HuH-7 (cell line): ENCODE results near the gene CCDC112.

Experiments
- DNase-seq: peaks from one replicate; pipeline ENCODE4 v3.0.0; 2011; ENCODE audit warnings: low spot score

Gene CCDC112

DNA sequence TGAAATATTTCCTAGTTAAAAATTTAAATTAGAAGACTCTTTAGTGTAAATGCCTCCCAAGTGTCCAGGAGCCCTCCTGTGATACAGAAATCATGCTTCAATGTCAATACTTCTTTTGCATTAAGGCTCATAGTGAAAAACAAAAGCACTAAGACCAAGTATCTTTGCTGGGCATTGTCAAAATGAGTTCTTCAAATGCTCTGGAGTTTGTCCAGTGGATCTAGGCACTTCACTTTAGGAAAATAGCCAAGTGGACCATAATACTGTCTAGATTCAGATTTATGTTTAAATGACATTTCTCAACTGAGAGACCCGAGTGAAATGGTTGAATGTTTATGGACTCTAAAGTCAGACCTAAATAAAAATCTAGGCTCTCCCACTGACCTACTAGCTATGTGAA lies 21.3 kb upstream of the CCDC112 start:
- no peak for DNase-seq

DNA sequence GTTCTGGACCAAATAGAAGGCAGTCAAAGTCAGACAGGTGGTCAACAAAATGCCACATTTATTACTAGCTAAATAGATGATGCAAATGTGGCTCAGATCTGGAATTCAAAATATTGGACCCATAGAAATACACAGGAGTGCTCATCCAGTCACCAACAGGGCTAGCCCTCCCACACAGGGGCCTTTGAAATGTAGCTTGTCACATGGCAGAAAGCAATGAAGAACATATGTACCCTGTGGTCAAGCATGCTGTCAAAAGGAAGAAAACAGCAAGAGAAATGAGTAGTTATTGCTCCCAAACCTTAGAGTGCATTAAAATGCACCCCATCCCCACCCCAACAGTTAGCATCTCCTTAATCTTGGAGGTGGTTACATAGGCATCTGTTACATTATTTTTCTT lies 20.9 kb upstream of the CCDC112 start:
- DNase-seq, result no peak

DNA sequence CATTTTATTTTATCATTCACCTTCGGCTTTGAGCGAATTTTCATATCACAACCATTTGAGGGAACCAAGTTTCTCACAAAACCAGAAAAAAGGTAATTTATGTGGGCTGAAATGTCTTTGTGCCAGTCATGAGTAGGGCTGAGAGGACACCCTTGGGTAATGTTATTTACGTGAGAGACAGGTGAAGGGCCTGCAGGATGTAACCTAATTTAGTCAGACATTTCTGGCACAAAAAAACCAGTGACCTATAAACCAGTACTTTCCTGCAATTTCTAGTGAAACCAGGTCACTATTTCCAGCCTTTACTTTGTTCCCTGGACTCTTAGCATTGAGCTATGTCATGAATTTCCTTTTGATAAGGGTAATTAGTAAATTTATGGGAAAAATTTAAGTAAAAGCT lies 17.2 kb upstream of the CCDC112 start:
- DNase-seq, result no peak

- DNase-seq, result no peak
Observed at GRCh38 chr5:115313052-115313451, 16.6 kb upstream of the CCDC112 start.

DNA sequence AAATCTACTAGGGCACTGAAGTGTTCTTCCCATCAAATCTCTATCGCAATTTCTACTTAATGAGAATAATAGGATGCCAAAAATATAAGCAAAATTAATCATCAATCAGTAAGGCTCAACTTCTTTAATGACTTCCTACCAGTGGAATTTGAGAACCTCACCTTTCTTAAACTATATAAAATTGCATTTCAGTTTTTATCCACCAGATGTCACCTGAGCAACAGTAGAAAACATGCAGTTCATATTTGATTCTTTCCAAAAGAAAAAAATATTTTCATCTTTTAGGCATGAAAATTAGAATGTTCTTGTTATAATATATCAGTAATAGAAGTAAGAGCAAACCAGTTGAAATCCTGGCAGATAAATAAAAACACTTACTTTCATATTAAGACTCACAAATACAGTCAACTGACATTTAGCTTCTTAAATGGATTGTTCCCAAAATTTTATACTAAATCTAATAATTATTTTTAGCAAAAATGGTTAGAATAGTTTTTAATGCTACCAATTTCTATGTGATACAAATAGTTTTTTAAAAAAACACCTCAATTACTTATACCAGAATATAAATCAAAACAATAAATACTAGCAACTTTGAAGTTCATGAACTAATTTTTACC lies 13.4 kb upstream of the CCDC112 start:
- no peak for DNase-seq

- no peak for DNase-seq
Observed at GRCh38 chr5:115308815-115309214, 12.4 kb upstream of the CCDC112 start.

GRCh38 chr5:115306011-115306536 lies 9.6 kb upstream of the CCDC112 start:
- DNase-seq, result no peak

DNA sequence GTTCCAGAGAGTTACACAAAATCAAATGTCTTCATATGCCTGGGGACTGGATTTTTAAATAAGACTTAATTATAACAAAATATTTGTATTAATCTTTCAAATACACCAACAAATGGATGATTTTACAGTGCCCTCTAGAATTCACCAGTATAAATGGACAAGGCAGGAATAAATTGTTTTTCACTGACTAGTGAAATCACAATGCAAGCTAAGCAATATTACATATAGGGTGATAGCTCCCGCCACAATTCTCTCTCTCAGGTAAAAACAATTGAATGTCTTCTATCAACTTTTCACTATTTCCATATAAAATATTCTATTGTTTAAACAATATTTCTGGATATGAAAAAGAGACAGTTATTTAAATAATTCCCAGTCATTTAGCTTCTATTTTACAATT lies 8.0 kb upstream of the CCDC112 start:
- no peak for DNase-seq

DNA sequence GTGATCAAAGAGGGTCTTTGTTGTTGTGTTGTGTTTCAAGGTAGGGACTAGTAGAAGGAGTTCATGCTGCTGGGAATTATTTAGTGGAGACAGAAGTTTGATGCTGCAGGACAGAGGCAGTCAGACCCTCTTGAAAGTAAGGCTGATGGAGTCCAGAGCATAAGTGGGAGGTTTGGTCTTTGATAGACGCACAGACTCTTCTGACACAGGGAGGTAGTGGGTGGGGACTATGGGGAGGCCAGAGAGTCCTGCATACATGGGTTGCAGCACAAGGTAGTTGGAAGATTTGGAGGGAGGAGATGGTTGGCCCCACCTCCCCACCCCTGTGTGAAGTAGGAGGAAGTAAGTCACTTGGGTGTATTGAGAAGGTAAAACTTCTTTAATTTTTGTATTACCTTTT lies 2.4 kb upstream of the CCDC112 start:
- no peak for DNase-seq

GRCh38 chr5:115297031-115297430 lies 577 bp upstream of the CCDC112 start:
- no peak for DNase-seq

DNA sequence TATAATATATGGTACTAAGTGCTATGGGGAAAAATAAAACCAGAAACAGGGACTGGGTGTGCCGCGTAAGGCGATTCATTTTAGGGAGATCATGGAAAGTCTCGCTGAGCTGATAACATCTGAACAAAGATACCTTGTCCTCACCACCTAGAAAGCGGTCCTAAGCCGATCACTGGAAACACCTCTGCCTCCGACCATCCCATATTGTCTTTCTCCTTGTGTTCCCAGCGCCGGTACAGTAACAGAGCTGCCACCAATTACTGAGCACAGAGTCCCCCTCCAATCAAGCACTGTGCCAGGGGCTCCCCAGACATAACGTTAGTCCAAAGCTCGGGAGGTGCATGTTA lies 704 bp downstream of the CCDC112 start:
- DNase-seq, result no peak

- DNase-seq, result no peak
Observed at GRCh38 chr5:115291397-115291796, 5.1 kb downstream of the CCDC112 start.

GRCh38 chr5:115289104-115289503 lies 7.3 kb downstream of the CCDC112 start:
- DNase-seq, result no peak

- no peak for DNase-seq
Observed at GRCh38 chr5:115284021-115284420, 12.4 kb downstream of the CCDC112 start.

GRCh38 chr5:115282131-115282530 lies 14.3 kb downstream of the CCDC112 start:
- no peak for DNase-seq

DNA sequence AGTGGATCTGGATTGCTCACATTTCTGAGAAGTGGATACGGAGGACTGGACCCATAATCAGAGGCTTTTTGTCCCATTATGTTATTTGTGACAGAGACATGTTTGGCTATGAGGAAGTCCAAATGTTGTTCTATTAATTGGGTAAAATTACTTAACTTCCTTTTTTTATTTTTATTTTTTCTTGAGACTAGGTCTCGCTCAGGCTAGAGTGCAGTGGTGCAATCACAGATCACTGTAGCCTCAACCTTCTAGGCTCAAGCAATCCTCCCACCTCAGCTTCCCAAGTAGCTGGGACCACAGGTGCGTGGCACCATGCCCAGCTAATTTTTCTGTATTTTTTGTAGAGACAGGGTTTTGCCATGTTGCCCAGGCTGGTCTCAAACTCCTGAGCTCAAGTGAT lies 21.9 kb downstream of the CCDC112 start:
- no peak for DNase-seq

DNA sequence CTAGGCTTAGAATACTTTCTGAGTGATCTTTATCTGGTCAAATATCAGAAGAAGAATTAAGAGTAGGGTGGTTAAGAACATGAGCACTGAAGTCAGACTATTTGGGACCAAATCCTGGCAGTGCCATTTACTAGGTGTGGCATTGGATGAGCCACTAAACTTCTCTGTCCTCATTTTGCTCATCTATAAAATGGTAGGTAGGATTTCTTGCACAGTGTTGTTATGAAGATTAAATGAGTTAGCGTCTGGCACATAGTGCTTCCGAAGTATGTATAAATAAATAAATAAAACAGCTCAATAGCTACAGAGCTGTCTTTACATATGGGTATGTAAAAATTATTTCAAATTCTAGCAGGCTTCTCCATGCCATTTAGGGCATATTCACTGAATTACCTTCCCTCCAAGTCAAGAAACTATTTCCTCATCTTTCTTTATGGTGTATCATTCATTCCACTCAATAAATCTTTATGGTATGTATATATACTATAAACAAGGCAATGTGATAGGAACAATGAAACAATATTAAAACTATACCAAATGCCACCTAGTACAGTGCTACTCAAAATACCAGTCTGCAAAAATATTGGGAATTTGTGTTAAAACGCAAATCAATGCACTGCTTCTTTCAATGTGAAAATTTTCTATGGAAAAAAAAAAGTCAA lies 24.0 kb downstream of the CCDC112 start:
- no peak for DNase-seq

DNA sequence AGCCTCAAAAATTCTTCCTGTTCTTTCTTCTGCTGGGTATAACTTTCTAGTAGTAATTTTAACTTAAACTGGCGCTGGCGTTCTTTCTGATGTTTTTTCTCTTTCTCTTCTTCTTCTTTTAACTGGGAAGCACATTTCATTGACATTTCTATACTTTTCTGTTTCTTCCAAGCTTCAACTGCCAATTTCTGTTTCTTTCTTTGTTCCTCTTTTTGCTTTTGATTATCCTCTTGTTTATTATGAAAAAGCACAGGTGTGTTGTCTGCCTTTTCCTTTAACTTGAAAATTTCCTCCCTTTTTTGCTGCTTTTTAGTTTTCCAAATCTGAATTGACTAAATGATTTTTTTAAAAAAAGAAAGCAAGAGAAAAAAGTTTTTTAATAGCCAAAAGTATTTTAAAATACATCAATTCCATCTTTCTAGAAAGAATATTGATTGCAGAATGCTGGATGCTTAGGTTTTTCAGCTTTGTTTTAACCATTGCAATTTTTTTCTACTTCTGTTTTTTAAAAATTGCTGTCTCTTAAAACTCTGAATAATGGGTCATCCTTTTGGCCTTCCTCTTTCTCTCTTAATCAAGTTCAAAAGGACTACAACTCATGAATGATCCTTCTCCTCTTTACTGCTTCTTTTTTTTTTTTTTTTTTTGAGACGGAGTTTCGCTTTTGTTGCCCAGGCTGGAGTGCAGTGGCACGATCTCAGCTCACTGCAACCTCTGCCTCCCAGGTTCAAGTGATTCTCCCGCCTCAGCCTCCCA lies 25.0 kb downstream of the CCDC112 start:
- no peak for DNase-seq

GRCh38 chr5:115267617-115268016 lies 28.8 kb downstream of the CCDC112 start:
- DNase-seq, result no peak

GRCh38 chr5:115265220-115265619 lies 31.2 kb downstream of the CCDC112 start:
- no peak for DNase-seq

GRCh38 chr5:115264786-115265185 lies 31.7 kb downstream of the CCDC112 start:
- DNase-seq, result no peak

- no peak for DNase-seq
Observed at GRCh38 chr5:115263078-115263380, 33.4 kb downstream of the CCDC112 start.

- peak; percentile 75 for DNase-seq
Observed at GRCh38 chr5:115262321-115263077, 34.0 kb downstream of the CCDC112 start, which contains the start of gene PGGT1B. TSS of gene PGGT1B (minus strand) at chr5:115262877. CDS start at chr5:115262851, 26 bp downstream.
